ENCODE data around the gene SLC25A17.
"Not testable (repeated sequence)": the region's sequence is repeated elsewhere in the genome, so short reads cannot be mapped to it uniquely, and the experiment has no call there.

The SLC25A17 gene

DNA sequence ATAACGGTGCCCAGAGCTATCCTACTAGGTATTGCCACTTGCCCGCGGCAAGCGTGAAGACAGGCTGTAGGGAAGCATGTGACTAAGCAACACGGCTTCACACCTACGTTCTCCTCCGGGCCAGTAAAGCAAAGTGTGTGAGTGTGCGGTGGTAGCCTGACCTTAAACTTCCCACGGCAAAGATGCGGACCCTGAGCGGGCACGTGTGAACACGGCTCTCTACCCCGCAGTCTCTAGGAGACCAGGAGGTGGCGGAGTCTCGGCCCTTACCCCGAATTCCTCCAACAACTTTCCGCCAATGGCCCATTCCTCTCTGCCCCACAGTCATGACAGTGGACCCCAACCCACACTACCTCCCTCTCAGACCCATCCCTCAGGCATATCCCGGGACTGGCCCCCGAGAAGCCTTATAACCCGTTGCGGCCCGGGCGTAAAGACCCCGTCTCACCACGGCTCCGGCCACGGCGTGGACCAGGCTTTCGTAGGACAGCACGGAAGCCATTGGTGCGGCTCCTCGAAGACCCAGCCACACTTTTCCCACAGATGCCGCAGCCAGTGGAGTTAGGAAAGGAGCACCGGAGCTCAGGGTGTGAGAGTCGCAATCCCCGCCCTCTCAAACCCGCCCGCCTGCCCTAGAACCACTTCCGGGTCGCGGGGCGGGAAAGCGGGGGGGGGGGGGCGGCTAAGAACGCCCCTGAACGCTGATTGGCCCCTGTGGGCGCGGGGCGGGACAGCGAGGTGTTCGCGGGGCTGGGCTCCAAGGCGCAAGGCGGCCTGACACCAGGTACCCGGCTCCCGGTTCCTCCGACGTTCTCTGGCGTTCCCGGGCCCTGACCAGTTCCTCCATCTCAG lies at the start of gene SLC25A17:
Gene SLC25A17, minus strand, starts transcription at position 600 of the 852 bp plus-strand sequence. Its CDS starts 98 bp downstream, at position 502.
- DNase-seq (ENCODE audit: insufficient read length, low spot score): peak; percentile 57
- TF ChIP-seq, protein P1, sequence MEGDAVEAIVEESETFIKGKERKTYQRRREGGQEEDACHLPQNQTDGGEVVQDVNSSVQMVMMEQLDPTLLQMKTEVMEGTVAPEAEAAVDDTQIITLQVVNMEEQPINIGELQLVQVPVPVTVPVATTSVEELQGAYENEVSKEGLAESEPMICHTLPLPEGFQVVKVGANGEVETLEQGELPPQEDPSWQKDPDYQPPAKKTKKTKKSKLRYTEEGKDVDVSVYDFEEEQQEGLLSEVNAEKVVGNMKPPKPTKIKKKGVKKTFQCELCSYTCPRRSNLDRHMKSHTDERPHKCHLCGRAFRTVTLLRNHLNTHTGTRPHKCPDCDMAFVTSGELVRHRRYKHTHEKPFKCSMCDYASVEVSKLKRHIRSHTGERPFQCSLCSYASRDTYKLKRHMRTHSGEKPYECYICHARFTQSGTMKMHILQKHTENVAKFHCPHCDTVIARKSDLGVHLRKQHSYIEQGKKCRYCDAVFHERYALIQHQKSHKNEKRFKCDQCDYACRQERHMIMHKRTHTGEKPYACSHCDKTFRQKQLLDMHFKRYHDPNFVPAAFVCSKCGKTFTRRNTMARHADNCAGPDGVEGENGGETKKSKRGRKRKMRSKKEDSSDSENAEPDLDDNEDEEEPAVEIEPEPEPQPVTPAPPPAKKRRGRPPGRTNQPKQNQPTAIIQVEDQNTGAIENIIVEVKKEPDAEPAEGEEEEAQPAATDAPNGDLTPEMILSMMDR (IDR thresholded peaks at IDR 0.05; ENCODE audit: insufficient read depth, missing control alignments): peak; percentile 14
- FAIRE-seq: no peak

GRCh38 chr22:40868379-40868778 lies 49.2 kb upstream of the SLC25A17 start:
- DNase-seq (ENCODE audit: insufficient read length, low spot score); FAIRE-seq: not testable (repeated sequence)

GRCh38 chr22:40867109-40867508 lies 48.0 kb upstream of the SLC25A17 start:
- no peak for DNase-seq (ENCODE audit: insufficient read length, low spot score)
- FAIRE-seq: no peak
- TF ChIP-seq, protein P1 (IDR thresholded peaks at IDR 0.05; ENCODE audit: insufficient read depth, missing control alignments): no peak

- DNase-seq (ENCODE audit: insufficient read length, low spot score) (no peak), FAIRE-seq (no peak)
Measured at GRCh38 chr22:40862537-40862936, 43.4 kb upstream of the SLC25A17 start.

GRCh38 chr22:40862013-40862412 lies 42.9 kb upstream of the SLC25A17 start, which contains the start of gene DNAJB7:
Gene DNAJB7 (minus strand): TSS chr22:40862113. CDS start chr22:40861994, 119 bp downstream.
- TF ChIP-seq, protein P1 (IDR thresholded peaks at IDR 0.05; ENCODE audit: insufficient read depth, missing control alignments): no peak
- no peak for DNase-seq (ENCODE audit: insufficient read length, low spot score)
- no peak for FAIRE-seq

More at GRCh38 chr22:40862537-40862936, 43.4 kb upstream of the SLC25A17 start:
- TF ChIP-seq, protein P1 (IDR thresholded peaks at IDR 0.05; ENCODE audit: insufficient read depth, missing control alignments): no peak

DNA sequence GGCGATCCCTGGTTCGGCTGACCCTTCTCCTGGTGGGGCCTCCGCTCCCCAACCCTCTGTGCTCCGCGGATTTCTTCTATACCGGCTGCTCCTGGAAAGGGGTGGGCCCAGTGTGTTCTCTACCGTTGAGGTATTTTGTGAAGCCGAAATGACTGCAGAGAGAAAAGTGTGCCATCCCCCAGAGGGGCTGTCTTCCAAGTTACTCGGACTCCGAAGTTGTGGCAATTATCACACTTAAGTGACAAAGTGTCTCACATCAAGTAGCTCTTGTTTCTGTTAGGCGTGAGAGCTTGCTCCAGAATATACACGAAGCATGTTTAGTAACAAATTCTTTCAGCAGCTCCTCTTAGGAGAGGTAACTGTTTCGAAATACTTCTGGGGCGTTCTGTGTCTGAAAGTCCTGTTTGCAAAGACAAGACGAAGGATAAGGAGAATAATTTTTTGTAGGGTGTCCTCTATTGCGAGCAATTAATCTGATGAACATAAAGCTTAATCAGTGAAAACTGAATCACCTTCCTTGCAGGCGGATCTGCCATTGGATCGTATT lies 38.2 kb upstream of the SLC25A17 start:
- FAIRE-seq (no peak), DNase-seq (ENCODE audit: insufficient read length, low spot score) (no peak)
- TF ChIP-seq, protein P1 (IDR thresholded peaks at IDR 0.05; ENCODE audit: insufficient read depth, missing control alignments): no peak

DNA sequence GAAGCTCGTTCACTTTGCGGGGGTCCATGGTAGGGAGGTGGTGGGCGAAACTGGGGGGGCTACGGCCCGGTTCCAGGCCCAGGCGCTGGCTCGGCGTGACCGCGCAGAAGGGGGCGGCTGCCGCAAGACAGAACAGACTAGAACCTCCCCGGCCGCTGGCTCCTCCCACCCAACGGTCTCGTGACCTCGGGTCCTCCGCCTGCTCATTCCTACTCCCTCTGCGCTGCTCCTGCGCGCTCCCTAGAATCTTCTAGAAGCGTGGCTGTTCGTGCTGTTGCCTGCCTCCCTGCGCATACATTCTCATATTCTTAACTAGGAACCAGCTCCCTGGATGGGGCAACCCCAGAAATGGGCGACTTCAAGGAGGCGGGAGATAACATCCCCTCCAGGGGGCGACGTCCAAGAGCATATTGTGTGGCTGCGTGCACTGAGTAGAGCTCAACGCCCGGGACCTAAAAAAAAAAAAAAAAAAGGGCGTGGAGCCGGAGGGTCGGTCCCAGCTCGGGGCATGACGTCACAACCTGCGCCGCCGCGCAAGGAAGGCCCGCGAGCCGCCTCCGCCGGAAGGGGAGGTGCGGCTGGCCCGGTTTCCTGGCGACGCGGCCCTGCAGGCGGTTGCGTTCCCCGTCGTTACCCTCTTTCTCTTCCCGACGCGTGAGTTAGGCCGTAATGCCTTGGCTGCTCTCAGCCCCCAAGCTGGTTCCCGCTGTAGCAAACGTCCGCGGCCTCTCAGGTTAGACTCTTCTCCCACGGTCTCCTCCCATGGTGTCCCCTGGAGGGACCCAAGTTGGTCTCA lies 37.6 kb upstream of the SLC25A17 start, which contains the start of the genes ST13 and XPNPEP3:
Gene ST13, minus strand, starts transcription at position 127 of the 796 bp plus-strand sequence. Its CDS starts 99 bp downstream, at position 28.
Gene XPNPEP3, plus strand, starts transcription at position 636 of the 796 bp plus-strand sequence. Its CDS starts 34 bp downstream, at position 670.
- FAIRE-seq (no peak), DNase-seq (ENCODE audit: insufficient read length, low spot score) (no peak)
- TF ChIP-seq, protein P1 (IDR thresholded peaks at IDR 0.05; ENCODE audit: insufficient read depth, missing control alignments): no peak
